ENCODE measurements around the gene ATAD2B. TPM values are rescaled to one million over a fixed set of nuclear protein-coding genes. Genes with fewer than 3 reads are reported as not detected.

Gene ATAD2B
- polyA plus RNA-seq, 1 experiment: 1.5 TPM

DNA sequence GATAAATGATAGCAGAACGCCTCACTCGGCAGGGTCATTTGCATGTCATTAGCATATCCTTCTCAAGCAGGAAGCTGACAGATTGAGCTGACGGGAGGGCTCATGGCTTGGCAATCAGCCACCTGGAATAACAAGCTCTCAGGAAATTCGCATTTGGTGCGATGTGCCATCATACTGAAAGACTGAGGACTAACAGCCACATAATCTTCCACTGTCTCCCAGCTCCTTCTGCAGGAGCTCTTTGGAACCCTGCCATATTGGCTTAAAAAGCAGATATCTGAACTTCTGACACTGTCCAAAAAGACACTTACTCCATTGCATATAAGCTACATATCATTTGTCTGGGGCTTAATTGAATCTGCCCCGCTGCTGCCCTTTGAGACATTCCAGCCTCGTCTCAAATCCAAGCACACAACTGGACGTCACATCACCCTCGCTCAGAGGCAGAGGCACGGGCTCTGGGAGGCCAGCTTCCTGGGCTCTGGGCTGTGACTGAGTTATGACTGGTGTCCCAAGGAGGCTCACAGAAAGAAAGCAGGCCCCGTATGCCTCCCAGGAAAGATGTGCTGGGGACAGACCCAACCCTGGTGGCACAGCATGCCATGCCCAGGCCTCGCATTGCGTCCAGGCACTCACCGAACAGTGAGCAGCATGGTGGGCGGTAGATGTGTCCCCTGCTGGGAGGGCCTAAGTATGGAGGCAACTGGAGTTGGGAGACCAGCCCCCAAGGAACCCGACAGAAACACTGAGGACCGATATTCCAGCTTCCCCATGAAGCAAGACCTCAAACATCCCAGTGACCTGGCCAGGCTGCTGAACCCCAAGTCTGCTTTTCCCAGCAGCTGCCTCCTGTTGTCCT lies 228.0 kb downstream of the ATAD2B start:
- Histone ChIP-seq H3K4me3 (ENCODE audit: low read depth, low read length) (no peak overlapping the region), H3K36me3 (ENCODE audit: control insufficient read depth, insufficient read depth, low read length) (peaks cover 30% of the 10 kb centered on the region), H3K27me3 (ENCODE audit: control insufficient read depth, insufficient read depth, low read length) (no peaks in the 10 kb centered on the region)
- TF ChIP-seq, protein P1, sequence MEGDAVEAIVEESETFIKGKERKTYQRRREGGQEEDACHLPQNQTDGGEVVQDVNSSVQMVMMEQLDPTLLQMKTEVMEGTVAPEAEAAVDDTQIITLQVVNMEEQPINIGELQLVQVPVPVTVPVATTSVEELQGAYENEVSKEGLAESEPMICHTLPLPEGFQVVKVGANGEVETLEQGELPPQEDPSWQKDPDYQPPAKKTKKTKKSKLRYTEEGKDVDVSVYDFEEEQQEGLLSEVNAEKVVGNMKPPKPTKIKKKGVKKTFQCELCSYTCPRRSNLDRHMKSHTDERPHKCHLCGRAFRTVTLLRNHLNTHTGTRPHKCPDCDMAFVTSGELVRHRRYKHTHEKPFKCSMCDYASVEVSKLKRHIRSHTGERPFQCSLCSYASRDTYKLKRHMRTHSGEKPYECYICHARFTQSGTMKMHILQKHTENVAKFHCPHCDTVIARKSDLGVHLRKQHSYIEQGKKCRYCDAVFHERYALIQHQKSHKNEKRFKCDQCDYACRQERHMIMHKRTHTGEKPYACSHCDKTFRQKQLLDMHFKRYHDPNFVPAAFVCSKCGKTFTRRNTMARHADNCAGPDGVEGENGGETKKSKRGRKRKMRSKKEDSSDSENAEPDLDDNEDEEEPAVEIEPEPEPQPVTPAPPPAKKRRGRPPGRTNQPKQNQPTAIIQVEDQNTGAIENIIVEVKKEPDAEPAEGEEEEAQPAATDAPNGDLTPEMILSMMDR (IDR thresholded peaks at IDR 0.05; ENCODE audit: insufficient read depth, low read depth, low read length): no peak
- DNase-seq (ENCODE audit: low read depth): no peak
- CTCF ChIA-PET: interaction anchor here (0.6 kb wide), 2 partner anchors 38 to 149 kb away, joined by 3 to 4 read pairs; no protein-coding TSS in a partner anchor
- POLR2A ChIA-PET: no interaction called here

Other genes with a start within 250 kb of the ATAD2B start
- gene UBXN2A, start 13.3 kb upstream of the ATAD2B start, polyA plus RNA-seq (2011; rRNA removed): 5.8 and 7.9 TPM in 2 replicates
- gene MFSD2B, start 83.0 kb upstream of the ATAD2B start, polyA plus RNA-seq (2011; rRNA removed): 0.06 and 0.10 TPM in 2 replicates
- 10.9 and 12.8 TPM in 2 replicates for gene WDCP, start 120.3 kb upstream of the ATAD2B start, polyA plus RNA-seq (2011; rRNA removed)
- 13.5 and 15.9 TPM in 2 replicates for gene FKBP1B, start 122.6 kb upstream of the ATAD2B start, polyA plus RNA-seq (2011; rRNA removed)
- gene SF3B6, start 149.2 kb upstream of the ATAD2B start, polyA plus RNA-seq (2011; rRNA removed): 107 and 199 TPM in 2 replicates
- gene TP53I3, start 157.7 kb upstream of the ATAD2B start, polyA plus RNA-seq (2011; rRNA removed): 37.4 and 45.1 TPM in 2 replicates
- 0.40 and 0.65 TPM in 2 replicates for gene PFN4, start 196.2 kb upstream of the ATAD2B start, polyA plus RNA-seq (2011; rRNA removed)
- gene FAM228B, start 196.3 kb upstream of the ATAD2B start, polyA plus RNA-seq (2011; rRNA removed): 4.2 and 7.6 TPM in 2 replicates
- gene FAM228A, start 247.9 kb upstream of the ATAD2B start, polyA plus RNA-seq (2011; rRNA removed): 0.17 and 0.23 TPM in 2 replicates